CD4-positive, alpha-beta T cell treated with Interferon alpha-2 for 1 hour (primary cell): ENCODE measurements around the gene CMTM6.
"Not testable (repeated sequence)": the region's sequence is repeated elsewhere in the genome, so short reads cannot be mapped to it uniquely, and the experiment has no call there.

Experiments used
- DNase-seq, 2 donors: peaks; one replicate each; pipeline ENCODE4 v3.0.0-alpha.2; 2020 to 2022

The CMTM6 gene, protein sequence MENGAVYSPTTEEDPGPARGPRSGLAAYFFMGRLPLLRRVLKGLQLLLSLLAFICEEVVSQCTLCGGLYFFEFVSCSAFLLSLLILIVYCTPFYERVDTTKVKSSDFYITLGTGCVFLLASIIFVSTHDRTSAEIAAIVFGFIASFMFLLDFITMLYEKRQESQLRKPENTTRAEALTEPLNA

DNA sequence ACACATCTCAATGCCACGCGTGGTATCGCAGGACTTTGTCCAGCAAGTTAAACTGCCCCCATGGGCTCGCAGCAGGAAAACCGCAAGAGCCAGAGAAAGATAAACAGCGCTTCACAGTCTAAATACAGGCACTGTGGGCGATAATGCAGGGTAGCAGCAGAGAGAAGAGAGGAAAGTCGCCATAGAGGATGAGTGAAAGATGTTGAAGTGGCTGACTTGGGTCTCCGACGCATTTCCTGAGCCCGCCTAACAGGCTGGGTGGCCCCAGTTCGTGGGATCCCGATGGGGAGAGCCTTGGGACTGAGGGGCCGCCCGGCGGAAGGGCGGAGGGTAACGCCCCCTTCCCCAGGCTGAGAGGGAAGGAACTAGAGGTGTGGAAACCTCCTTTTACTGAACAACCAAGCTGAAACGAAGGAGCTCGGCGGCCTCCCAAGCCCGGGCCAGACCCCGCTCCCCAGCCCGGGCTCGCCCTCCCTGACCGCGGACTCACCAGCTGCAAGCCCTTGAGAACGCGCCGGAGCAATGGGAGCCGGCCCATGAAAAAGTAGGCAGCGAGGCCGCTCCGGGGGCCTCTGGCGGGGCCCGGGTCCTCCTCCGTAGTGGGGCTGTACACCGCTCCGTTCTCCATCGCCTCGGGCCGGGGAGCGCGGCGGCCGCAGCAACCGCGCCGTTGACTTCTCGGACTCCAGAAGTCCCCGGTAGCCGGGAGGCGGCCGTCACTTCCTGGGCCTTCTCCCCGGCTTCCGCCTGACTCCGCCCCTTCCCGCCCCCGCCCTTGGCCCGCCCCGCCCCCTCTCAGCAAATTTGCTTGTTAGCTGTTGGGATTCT, at the start of gene CMTM6:
CMTM6 (minus strand) TSS at position 735 of the 828 bp plus-strand sequence; CDS start at position 628, 107 bp downstream.
- peak; percentile 80 to 81 for DNase-seq

DNA sequence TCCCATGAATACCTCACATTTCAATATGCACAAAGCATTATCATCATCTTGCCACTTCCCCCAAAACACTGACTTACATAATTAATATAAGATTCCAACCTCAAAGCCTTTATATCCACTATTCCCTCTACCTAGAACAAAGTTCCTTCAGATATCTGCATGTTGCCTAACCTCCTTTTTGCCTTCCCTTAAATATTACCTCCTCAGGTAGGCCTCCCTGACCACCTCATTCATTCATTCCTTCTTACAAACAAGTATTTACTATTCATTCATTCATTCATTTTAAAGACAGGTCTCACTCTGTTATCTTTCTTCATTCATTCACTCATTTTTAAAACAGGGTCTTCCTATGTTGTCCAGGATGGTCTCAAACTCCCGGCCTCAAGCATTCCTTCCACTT, 49.4 kb upstream of the CMTM6 start:
- no peak for DNase-seq

DNA sequence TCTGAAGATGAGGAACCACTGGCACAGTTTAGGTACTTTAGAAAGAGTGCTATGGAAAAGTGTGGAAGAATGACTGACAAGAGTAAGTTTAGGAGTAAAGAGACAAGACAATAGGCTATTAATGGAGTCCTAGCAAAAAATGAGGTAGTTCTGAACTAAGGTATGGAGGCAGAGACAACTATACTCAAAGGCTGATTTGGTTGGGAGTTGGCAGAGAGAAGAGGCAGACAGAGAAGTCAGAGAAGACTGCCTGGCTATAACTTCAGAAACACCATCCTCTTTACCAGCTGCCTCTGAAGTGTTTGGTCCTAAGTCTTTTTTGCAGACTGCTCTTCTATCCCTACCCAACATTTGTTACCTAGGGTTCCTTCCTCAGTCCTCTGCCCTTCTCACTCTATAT, 48.8 kb upstream of the CMTM6 start:
- no peak for DNase-seq

DNA sequence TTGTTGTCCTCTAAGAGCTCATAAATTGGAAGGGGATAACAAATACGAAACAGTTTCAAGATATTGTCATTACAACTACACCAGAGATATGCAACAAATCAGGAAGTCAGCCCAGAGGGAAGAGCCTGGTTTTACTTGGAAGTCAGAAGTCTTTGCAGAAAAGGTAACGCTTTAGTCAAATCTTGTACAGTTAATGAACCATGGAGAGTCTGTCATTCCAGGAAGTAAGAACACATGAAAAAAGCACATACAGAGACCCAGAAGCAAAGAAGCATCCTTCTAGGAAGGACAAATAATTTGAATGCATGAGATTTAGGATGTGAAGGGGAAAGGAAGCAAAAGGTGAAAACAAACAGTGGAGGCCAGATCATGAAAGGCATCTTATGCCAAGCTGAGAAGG, 48.4 kb upstream of the CMTM6 start:
- DNase-seq: no peak

DNA sequence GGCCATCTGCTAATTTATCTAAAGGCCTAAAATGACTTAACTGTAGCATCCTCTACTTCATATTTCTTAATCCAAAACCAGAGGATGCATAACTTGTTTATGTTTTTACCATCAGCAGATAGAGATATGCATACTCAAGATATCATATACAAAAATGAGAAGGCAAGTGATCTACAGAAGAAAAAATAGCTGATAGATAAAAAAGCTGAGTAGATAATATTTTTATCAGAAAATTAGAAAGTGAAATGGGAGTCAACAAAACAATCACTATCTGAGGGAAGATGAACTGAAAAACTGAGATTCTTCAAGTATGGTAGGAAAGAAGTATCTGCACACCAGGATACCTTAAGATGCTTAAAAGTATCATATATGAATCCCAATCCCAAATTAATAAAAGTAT, 42.7 kb upstream of the CMTM6 start:
- DNase-seq: no peak

DNA sequence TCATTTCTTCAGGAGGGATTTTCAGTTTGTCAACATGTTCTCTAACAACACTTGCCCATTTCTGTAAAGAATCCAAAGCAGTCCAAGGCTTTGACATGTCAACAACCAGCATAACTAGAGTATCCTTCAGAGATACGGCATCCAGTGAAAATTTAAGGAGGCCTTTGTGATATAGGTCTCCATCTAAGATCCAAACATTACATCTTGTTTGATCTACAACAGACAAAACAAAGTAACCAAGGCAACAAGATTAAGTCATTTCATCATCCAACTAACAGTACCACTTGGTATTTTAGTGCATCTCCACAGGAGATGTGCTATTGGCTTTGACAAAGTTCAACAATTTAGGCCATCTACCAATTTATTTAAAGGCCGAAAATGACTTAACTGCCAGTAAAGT, 42.2 kb upstream of the CMTM6 start:
- no peak for DNase-seq

DNA sequence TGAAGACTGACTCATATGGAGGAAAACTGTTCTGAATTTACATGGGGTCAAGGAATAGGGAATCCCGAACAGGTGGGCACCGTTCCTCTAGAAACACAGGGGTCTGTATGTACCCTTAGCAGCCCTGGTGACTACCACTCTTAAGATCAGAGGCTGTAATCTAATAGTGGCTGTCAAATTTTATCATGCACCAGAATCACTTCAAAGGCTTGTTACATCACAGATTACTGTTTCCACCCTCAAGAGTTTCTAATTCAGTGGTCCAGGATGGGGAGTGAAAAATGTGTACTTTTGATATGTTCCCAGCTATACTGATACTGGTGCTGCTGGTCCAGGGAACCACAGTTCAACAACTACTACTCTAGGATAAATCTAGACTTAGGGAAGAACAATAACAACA, 40.2 kb upstream of the CMTM6 start:
- DNase-seq: no peak

DNA sequence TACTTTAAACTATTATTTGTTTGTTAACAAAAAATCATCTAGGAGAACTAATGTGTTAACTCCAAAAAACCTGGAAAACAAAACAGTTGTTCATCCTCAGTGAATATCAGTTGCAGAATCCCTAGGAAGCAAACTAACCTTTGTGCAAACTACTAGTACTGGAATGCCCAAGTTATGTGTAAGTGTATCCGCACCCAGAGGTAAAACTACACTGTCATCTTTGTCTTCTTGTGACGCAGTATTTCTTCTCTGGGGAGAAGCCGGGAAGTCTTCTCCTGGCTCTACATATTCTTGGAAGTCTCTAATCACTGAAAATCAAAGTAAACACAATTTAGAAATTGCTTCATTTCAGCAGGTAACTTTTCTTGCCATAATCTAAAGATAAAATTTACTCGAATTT, 38.2 kb upstream of the CMTM6 start:
- DNase-seq: no peak

DNA sequence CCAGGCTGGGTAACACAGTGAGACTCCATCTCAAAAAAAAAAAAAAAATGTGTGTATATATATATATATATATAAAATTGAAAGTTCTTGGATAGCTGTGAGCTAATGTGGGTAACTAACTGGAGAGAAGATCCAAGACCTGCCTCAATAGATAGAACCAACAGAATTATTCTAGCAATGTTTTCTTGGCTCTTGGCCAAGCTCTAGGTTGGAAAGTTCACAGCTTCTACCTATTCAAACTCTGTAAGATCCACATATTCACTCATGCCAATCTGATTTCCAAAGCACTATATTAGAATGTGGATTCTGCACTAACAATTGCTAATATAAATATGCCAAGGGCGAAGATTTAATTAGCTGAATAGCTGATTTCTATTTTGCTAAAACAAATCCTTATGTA, 29.8 kb upstream of the CMTM6 start:
- no peak for DNase-seq

DNA sequence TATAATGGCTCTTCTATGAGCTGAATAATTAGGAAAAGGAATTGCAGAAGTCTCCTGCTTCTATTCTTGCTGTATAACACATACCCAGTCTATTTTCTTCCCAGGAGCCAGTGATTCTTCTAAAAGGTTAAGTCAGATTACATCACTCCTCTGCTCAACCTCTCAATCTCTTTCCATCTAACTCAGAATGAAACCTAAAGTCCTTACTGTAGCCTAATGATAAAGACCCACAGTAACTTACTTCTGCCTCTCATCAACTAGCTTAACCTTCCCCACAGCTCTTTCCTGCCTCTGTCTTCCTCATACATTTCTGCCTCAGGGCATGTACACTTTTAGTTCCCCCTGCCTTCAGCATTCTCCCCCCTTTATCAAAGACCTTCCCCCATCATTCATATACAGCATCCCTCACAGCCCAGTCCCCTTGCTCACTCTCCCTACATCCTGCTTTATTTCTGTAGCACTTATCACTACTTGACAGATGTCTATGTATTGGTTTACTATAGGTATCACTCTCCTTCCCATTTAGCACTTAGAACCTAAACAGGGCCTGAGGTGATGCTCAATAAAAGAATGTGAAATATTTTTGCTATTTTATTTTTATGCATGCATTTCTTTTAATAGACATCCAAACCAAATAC, 28.5 kb upstream of the CMTM6 start:
- DNase-seq: no peak

DNA sequence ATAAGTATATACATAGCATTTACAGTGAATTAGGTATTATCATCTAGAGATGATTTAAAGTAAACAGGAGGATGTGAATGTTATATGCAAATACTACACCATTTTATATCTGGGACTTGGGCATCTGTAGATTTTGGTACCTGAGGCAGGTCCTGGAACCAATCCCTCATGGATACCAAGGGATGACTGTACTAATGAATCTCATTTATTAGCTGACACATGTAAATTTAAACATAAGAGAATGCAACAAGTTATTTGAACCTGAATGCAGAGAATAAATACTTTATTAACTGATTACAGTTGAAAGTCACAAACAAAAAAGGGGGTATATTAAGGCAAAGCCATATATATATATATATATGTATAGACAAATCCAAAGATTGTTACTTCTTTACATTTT, 23.1 kb upstream of the CMTM6 start:
- DNase-seq: no peak

DNA sequence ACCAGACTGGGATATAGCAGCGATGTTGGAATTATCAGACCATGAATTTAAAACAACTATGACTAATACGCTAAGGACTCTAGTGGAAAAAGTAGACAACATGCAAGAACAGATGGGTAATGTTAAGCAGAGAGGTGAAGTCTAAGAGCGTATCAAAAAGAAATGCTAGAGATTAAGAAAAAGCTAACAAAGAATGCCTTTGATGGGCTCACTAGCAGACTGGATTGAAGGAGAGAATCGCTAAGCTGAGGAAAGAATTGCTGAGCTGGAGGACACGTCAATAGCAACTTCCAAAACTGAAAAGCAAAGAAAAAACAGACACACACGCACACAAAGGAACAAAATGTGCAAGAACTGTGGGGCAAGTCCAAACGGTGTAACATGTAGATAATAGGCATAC, 20.0 kb upstream of the CMTM6 start:
- no peak for DNase-seq

DNA sequence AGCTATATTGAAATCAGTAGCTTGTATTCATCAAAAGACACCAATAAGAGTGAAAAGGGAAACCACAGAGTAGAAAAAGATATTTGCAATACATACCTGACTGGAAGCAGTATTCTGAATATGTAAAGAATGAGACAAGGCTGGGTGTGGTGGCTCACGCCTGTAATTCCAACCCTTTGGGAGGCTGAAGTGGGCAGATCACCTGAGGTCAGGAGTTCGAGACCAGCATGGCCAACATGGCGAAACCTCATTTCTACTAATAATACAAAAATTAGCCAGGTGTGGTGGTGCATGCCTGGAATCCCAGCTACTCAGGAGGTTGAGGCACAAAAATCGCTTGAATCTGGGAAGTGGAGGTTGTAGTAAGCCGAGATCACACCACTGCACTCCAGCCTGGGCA, 16.3 kb upstream of the CMTM6 start:
- not testable (repeated sequence) for DNase-seq

DNA sequence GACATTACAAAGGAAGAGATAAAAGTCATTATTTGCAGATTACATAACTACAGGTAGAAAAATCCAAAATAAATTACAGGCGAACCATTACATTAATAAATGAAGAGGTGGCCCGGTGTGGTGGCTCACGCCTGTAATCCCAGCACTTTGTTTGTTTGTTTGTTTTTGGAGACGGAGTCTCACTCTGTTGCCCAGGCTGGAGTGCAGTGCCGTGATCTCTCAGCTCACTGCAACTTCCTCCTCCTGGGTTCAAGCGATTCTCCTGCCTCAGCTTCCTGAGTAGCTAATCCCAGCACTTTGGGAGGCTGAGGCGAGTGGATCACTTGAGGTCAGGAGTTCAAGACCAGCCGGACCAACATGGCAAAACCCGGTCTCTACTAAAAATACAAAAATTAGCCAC, 14.1 kb upstream of the CMTM6 start:
- not testable (repeated sequence) for DNase-seq

DNA sequence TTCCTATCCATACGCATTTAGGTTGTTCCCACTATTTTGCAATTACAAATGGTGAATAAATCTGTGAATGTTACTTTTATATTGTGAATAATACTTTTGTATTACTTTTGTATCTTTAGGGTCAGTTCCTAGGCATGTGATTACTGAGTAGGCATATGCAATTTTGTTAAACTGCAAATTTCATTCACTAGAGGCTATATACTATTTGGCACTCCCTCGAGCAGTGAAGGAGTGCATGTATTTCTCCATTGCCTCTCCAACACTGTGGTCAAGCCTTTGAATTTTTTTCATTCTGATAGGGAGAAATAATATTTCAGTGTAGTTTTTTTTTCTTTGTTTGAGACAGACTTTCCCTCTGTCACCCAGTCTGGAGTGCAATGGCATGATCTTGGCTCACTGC, 8.4 kb upstream of the CMTM6 start:
- no peak for DNase-seq

DNA sequence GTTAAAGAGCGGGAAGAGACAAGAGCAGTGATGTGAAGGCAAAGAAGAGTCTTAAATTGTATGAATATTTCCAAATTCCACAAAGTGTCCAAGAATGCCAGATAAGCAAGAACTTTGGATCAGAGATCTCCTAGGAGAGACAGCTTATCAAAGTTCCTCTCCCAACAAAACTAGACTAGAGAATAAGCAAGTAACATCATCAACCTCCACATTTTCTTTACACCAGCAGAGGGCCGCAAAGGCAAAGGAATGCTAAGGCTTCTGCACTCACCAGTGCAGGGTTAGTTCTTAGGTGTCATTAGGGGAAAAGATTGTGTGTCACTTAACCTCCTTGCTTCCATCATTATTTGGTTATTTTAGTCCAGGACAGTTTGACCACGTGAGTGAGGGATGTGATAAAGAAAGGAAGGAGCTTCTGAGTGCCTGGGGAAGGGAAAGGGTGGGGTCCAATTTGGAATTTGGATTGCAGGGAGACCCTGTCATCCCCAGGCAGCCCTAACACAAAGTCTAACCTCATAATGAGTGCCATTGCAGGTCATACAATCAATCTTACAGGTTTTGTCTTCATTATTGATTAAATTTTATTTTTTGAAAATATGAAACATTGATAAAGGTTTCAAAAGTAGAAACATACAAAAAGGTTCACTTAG, 7.5 kb upstream of the CMTM6 start:
- DNase-seq: peak; percentile 70 to 76

DNA sequence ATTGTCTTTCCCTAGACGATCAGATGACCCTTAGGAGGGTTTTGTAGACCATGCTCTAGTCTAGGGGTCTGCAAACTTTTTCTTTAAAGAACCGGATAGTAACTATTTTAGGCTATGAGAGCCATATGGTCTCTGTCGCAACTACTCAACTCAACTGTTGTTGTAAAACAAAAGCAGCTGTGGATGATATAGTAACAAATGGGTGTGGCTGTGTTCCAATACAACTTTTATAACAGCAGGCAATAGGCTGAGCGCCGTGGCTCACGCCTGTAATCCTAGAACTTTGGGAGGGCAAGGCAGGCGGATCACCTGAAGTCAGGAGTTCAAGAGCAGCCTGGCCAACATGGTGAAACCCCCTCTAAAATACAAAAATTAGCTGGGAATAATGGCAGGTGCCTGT, 6.1 kb upstream of the CMTM6 start:
- no peak for DNase-seq

DNA sequence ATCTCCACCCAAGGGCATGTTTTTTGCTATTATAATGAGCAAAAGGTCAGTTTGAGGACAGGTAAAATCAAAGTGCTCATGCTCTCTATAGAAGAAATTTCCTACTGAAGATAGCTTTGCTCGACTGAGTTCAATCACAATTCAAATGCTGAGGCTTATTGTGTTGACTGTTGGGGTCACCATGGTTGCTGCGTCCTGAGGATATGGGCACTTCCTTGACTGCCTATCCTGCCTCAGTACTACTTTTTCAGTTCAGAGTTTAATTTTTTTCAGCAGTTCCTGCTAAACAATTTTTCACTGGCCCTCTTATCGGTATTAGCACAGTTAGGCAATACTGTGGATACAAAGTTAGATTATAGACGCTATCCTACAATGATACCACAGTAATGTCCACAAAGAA, 3.8 kb upstream of the CMTM6 start:
- no peak for DNase-seq

DNA sequence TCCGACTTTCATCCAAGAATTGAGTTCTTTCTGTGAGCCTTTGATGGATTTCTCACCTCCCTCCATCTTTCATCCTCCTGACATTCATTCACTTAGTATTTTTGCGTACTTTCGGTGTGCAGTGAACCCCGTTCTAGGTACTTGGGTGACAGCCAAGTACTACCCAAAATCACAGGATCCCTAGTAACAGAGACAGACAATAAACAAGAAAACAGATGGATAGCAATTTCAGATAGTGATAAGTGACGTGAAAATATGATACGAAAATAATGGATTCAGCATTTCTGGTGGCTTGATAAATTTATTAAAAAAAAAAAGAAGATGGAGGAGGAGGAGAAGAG, 264 bp upstream of the CMTM6 start:
- no peak for DNase-seq

DNA sequence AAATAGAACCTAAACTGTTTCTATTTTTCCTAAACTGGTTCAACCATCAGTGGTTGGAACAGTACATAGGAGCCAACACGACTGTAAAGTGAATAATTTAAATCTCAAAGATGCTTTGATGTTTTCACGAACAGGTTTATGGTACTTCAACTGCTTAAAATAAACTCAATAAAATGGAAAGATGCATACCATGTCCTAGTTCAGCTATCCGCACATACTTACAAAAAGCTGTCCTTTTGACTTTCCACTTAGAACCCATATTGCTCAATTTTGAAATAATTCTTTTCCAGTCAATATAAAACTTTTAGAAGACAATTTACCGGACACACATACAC, 902 bp downstream of the CMTM6 start:
- no peak for DNase-seq

DNA sequence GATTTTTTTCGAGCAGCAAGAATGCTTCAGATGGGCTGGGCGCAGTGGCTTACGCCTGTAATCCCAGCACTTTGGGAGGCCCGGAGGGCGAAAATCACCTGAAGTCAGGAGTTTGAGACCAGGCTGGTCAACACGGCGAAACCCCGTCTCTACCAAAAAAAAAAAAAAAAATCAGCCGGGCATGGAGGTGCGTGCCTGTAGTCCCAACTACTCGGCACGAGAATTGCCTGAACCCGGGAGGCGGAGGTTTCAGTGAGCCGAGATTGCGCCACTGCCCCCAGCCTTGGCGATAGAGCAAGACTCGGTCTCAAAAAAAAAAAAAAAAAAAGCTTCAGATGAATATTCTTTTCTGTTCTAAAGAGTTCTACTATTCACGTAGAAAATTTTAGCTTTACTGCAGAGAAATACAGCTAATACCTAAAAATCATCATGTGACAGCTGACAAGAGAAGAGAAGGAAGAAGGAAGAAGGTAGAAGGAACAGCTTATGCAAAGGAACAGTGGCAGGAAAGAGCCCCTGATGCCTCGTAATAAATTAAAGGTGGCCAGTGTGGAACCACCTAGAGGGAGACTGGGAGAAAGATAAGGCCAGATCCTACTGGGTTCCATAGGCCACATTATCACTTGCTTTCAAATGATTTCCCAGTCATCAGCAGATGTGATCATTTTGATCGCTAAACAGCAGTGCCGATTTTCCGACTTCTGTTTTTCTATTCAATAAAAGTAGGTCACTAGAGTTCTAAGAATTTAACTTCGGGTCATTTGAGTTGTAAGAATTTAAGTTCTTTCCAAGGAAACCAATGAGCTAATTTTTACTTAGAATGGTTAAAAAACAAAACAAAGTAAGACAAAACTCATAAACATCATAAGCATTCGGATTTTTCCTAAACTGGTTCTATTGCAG, 1.5 kb downstream of the CMTM6 start:
- peak in 1 of 2 donors; percentile 49 for DNase-seq

DNA sequence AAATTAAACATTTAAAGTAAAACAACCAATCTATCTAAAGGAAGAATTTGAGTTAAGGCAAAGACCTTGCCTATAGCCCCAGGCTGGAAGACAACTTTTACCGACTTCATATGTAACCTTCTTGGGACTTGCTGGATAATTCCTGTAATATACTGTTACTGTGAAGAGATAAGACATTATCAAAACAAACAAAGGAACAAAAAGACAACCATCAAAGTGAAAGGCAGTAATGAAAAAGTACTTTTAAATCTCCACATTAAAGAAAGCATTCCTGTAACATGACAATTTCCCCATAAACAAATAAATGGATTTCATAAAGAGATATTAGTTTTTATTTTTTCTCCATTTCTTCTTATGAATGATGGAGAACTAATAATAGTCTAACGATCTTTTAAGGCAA, 2.4 kb downstream of the CMTM6 start:
- no peak for DNase-seq

DNA sequence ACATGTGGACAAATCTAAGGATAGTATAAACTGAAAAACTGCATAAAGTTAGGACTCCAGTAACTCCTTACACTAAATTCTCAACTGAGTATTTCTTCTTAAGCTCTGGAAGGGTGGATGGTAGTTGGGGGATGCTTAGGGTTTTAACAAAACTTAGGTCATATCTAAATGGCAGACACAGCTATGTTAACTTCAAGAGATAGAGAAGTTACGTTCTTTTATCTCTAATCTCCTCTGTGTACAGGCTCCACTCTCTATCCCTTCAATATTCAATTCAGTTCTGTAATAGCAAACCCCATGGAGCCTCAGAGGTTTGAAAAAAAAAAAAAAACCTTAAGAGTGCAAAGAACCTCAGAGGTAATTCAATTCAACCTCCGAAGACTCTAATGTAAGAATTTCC, 3.1 kb downstream of the CMTM6 start:
- DNase-seq: no peak
